ENCODE measurements around the gene PRKCQ.
"Not testable (repeated sequence)": the region's sequence is repeated elsewhere in the genome, so short reads cannot be mapped to it uniquely, and the experiment has no call there.

The PRKCQ gene

GRCh38 chr10:6482737-6483357 lies 97.2 kb downstream of the PRKCQ start:
- no peak for DNase-seq

- DNase-seq = no peak
These were observed 101.4 kb downstream of the PRKCQ start for GRCh38 chr10:6478722-6479121.

GRCh38 chr10:6476989-6477388 lies 103.1 kb downstream of the PRKCQ start:
- DNase-seq = no peak

- no peak for DNase-seq
These were observed 105.2 kb downstream of the PRKCQ start for GRCh38 chr10:6474871-6475270.

- no peak for DNase-seq
These were observed 106.1 kb downstream of the PRKCQ start for GRCh38 chr10:6473901-6474370.

- DNase-seq = no peak
These were observed 106.6 kb downstream of the PRKCQ start for GRCh38 chr10:6473430-6473829.

GRCh38 chr10:6472710-6473005 lies 107.4 kb downstream of the PRKCQ start:
- not testable (repeated sequence) for DNase-seq

- no peak for DNase-seq
These were observed 109.0 kb downstream of the PRKCQ start for GRCh38 chr10:6470894-6471618.

GRCh38 chr10:6469661-6470060 lies 110.4 kb downstream of the PRKCQ start:
- no peak for DNase-seq

GRCh38 chr10:6465854-6466601 lies 114.0 kb downstream of the PRKCQ start:
- no peak for DNase-seq

GRCh38 chr10:6465437-6465836 lies 114.6 kb downstream of the PRKCQ start:
- DNase-seq = no peak

GRCh38 chr10:6464862-6465430 lies 115.1 kb downstream of the PRKCQ start:
- DNase-seq = no peak

GRCh38 chr10:6463366-6463765 lies 116.7 kb downstream of the PRKCQ start:
- no peak for DNase-seq

GRCh38 chr10:6461961-6462360 lies 118.1 kb downstream of the PRKCQ start:
- no peak for DNase-seq

- DNase-seq = no peak
These were observed 119.1 kb downstream of the PRKCQ start for GRCh38 chr10:6460861-6461409.

GRCh38 chr10:6458814-6459213 lies 121.3 kb downstream of the PRKCQ start:
- no peak for DNase-seq

GRCh38 chr10:6457376-6457775 lies 122.7 kb downstream of the PRKCQ start:
- DNase-seq = no peak

GRCh38 chr10:6456067-6456466 lies 124.0 kb downstream of the PRKCQ start:
- no peak for DNase-seq

GRCh38 chr10:6455592-6455991 lies 124.5 kb downstream of the PRKCQ start:
- DNase-seq = no peak

- DNase-seq = no peak
These were observed 133.4 kb downstream of the PRKCQ start for GRCh38 chr10:6446711-6447110.

GRCh38 chr10:6445671-6446316 lies 134.3 kb downstream of the PRKCQ start:
- DNase-seq = no peak

GRCh38 chr10:6439875-6440274 lies 140.2 kb downstream of the PRKCQ start:
- not testable (repeated sequence) for DNase-seq

GRCh38 chr10:6431861-6432260 lies 148.2 kb downstream of the PRKCQ start:
- no peak for DNase-seq

All from NCI-H1048 (cell line).